ENCODE results near the gene ADAMTS9. TPM values are rescaled to one million over a fixed set of nuclear protein-coding genes. Genes with fewer than 3 reads are reported as not detected.

Gene ADAMTS9
- total and polyA plus RNA-seq, 2 experiments from 2014 or later = 0.31 to 0.81 TPM

GRCh38 chr3:64548200-64548889, 139.5 kb downstream of the ADAMTS9 start:
- H3K27ac ChIP-seq (ENCODE audit: low read depth) = no peak overlapping the region
- no peaks in the 10 kb centered on the region; the same call in none of the 3 replicates for H3K4me1 Mint-ChIP-seq

More at GRCh38 chr3:64548200-64548889, 139.5 kb downstream of the ADAMTS9 start:
- DNase-seq (ENCODE audit: low spot score) (no peak), ATAC-seq (no peak)
- Mint-ChIP-seq H3K27me3 (ENCODE audit: insufficient read depth, low read depth, poor library complexity) (peaks cover 4% of the 10 kb centered on the region), H3K9me3 (no peaks in the 10 kb centered on the region; the same call in 1 of the 3 replicates), H3K36me3 (ENCODE audit: low read depth) (no peaks in the 10 kb centered on the region), H3K4me3 (no peak overlapping the region), H3K27ac (no peak overlapping the region)
- Histone ChIP-seq H3K36me3 (ENCODE audit: insufficient read depth) (no peaks in the 10 kb centered on the region), H3K79me2 (replicated peaks; ENCODE audit: insufficient read depth) (no peaks in the 10 kb centered on the region), H3K9me2 (ENCODE audit: insufficient read depth) (no peaks in the 10 kb centered on the region), H3F3A (replicated peaks; ENCODE audit: low read depth) (no peaks in the 10 kb centered on the region), H3K4me1 (ENCODE audit: insufficient read depth) (no peaks in the 10 kb centered on the region), H4K20me1 (replicated peaks; ENCODE audit: insufficient read depth) (no peaks in the 10 kb centered on the region), H3K4me2 (no peak overlapping the region), H2AFZ (no peak overlapping the region), H3K27me3 (ENCODE audit: insufficient read depth) (no peaks in the 10 kb centered on the region), H3K4me3 (no peak overlapping the region)
- TF ChIP-seq ETS1 (IDR thresholded peaks at IDR 0.05) = no peak
- no peak for TF ChIP-seq ZNF114 (CRISPR knock-in tag; IDR thresholded peaks at IDR 0.05)
- TF ChIP-seq JUNB (IDR thresholded peaks at IDR 0.05; ENCODE audit: unreplicated experiment) = no peak
- TF ChIP-seq CREB1 (CRISPR knock-in tag; IDR thresholded peaks at IDR 0.05; ENCODE audit: low read depth) = no peak
- TF ChIP-seq ZNF331 (CRISPR knock-in tag; IDR thresholded peaks at IDR 0.05; ENCODE audit: low read depth) = no peak
- TF ChIP-seq REST (IDR thresholded peaks at IDR 0.05; ENCODE audit: unreplicated experiment) = no peak
- TF ChIP-seq NANOG (IDR thresholded peaks at IDR 0.05; ENCODE audit: borderline replicate concordance) = no peak
- TF ChIP-seq EZH2 (IDR thresholded peaks at IDR 0.05; ENCODE audit: low read depth, unreplicated experiment) = no peak
- no peak for TF ChIP-seq STAT1 (IDR thresholded peaks at IDR 0.05; ENCODE audit: unreplicated experiment)
- TF ChIP-seq EZH2phosphoT487 (IDR thresholded peaks at IDR 0.05; ENCODE audit: unreplicated experiment) = no peak
- TF ChIP-seq CTCF (conservative IDR thresholded peaks at IDR 0.05; ENCODE audit: low read depth in 2 of 2) = no peak
- TF ChIP-seq ZNF462 (CRISPR knock-in tag; IDR thresholded peaks at IDR 0.05) = no peak
- no peak for TF ChIP-seq POLR2AphosphoS5 (IDR thresholded peaks at IDR 0.05; ENCODE audit: low read depth)
